D341Med (cell line): ENCODE measurements around the gene ARHGAP29.
"Not testable (repeated sequence)": the region's sequence is repeated elsewhere in the genome, so short reads cannot be mapped to it uniquely, and the experiment has no call there.

ENCODE experiments used
- DNase-seq: peaks from one replicate; pipeline ENCODE4 v3.0.0; 2012; ENCODE audit warnings: low spot score

Gene ARHGAP29

DNA sequence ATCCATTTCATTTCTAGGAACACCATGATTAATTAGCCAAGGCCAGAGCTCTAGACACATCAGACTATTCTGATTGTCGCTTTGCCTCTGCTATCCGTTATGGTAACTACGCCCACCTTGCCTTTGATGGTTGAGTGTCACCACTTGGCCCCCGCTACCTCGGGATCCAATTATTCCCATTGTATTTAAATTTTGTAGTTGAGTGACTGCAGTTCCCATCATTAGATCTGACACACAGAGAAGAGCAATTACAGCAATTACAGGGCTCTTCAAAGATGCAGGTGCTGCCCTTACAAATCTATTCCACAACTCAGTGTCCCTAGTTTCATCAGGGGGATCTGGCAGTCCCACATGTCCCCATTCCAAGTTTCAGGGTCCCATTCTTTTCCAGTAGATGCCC lies 71.5 kb downstream of the ARHGAP29 start:
- DNase-seq, result no peak

GRCh38 chr1:94164885-94165284 lies 72.5 kb downstream of the ARHGAP29 start:
- DNase-seq, result not testable (repeated sequence)

DNA sequence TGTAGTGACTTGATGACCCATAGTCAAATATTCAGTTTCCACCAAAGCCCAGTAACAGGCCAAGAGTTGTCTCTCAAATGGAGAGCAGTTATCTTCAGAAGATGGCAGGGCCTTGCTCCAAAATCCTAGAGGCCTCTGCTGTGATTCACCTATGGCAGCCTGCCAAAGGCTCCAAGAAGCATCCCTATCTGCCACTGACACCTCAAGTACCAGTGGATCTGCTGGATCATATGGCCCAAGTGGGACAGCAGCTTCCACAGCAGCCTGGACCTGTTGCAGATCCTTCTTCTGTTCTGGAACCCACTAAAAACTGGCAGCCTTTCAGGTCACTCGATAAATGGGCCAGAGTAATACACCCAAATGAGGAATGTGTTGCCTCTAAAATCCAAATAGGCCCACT lies 73.3 kb downstream of the ARHGAP29 start:
- DNase-seq, result not testable (repeated sequence)

- not testable (repeated sequence) for DNase-seq
Measured at GRCh38 chr1:94163249-94163648, 74.1 kb downstream of the ARHGAP29 start.

- no peak for DNase-seq
Measured at GRCh38 chr1:94160811-94161210, 76.6 kb downstream of the ARHGAP29 start.

- no peak for DNase-seq
Measured at GRCh38 chr1:94156096-94156625, 81.2 kb downstream of the ARHGAP29 start.

GRCh38 chr1:94154989-94155388 lies 82.4 kb downstream of the ARHGAP29 start:
- no peak for DNase-seq

DNA sequence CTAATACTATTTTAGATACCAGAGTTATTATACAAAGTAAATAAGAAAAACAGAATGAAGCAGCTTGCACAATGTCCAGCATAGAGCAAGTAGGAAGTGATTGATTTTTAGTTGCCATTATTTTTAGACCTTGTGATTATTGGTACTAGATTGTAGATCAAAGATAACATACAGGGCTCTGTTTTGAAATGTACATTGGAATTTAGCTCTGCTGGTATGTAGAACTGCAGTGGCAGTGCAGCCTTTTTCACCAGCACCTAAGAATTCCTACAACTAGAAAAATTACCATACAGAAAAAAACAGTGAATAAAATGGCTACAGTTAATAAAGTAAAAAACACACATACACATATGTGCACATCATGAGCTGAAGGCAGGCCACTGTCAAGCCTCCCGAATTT lies 84.3 kb downstream of the ARHGAP29 start:
- DNase-seq, result no peak

DNA sequence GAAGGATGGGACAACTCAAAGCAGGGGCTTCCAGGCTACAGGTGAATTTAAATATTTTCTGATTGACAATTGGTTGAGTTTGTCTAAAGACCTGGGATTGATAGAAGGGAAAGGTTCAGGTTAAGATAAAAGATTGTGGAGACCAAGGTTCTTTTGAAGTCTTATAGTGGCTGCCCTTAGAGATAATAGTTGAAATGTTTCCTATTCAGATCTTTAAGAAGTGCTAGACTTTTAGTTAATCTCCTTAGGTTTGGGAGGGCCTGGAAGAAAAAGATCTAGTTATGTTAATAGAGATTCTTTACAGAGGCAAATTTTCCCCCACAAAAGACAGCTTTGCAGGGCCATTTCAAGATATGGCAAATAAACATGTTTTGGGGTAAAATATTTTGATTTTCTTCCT lies 88.2 kb downstream of the ARHGAP29 start:
- DNase-seq, result not testable (repeated sequence)

DNA sequence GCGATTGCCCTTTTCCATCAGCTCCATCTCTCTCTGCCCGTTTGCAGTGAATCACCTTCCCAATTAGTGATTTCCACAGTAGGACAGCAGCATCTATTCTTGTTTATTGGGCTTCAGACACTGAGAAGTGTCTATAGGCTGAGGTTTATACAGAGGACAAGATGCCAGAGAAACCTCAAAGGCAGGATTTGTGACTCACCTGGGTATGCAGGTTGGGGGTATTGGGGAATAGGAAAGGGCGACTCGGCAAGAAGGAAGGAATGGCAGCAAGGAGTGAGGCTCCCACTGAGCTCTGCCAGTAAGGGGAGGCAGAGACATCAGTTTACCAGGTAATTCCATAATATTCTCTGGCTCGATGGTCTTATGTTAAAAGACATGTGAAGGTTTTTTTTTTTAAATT lies 91.1 kb downstream of the ARHGAP29 start:
- no peak for DNase-seq

- no peak for DNase-seq
Measured at GRCh38 chr1:94144836-94145235, 92.5 kb downstream of the ARHGAP29 start.

- no peak for DNase-seq
Measured at GRCh38 chr1:94143809-94144176, 93.6 kb downstream of the ARHGAP29 start.

DNA sequence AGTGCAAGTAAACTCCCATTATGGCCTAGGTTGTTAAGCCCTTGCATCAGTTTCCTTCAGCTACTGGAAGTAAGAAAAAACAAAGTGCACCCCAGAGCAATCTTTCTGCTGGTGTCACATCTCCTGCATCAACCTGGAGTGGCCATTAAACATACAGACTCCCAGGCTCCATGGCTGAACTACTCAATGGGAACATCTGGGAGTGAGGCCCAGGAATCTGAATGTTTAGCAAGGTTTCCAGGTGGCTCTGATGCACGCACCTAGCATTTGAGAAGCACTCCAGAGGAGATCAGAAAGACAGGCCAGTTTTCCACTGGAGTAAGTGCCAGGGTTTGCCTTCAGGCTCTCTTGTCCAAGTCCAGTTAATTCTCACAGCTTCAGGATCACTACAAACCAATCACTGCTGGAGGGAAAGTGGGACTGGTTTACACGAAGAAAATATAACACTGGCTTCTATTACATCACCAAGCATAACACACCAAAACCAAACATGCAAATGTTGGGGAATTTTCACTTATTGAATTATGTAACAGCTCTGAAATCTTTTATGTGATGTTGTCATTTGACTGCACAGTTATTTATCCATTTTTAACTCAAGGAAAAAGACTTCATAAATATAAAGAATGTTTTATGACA lies 94.1 kb downstream of the ARHGAP29 start:
- DNase-seq, result no peak

DNA sequence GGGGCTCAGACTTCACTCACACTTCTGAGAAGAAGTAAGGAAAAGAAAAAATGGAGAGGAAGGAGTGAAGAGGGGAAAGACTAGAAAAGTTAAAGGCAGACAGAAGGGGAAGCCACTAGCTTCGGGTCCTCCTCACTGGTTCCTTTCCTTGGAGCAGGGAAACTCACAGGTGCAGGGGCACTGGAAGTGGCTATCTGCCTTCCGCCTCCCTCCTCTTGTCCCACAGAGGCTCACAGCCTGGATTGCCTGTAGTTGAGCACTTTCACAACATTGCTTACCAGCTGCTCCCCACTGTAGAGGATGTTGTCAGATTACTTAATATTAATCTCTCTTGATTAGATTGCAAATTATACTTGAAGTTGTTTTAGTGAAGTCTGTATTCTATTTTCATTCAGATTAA lies 94.8 kb downstream of the ARHGAP29 start:
- no peak for DNase-seq

- DNase-seq, result no peak
Measured at GRCh38 chr1:94142022-94142421, 95.4 kb downstream of the ARHGAP29 start.

- no peak for DNase-seq
Measured at GRCh38 chr1:94132111-94132510, 105.3 kb downstream of the ARHGAP29 start.

DNA sequence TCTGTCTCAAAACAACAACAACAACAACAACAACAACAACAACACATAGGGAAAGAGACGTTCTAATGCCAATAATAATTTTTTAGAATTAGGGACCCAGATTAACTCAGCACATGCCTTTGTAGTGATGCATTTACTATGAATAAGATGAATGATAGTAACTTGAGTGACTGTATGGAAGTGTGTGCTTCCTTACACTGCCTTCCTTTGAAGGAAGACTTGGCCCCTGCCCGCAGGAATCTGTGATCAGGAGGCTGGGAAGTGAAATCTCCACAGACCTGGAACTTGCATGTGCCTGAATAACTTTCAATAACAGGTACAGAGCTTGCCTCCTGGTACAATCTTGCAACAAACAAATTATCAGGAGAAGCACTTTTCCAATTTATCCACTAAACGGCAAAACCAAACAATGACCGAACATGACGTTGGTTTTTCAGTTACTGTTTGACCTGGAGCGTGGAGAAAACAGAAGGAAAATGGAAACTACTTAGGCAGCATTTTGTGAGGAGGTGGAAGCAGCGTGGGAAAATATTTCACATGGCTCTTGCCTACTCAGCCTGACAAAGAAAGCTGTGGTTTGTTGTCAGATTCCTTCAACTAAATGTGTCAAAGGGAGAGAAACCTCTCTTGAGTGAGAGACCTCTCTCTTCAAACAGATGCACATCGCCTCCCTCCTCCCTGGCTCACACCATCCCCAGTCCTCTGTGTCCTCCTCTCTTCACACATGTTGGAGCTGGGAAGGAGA lies 106.4 kb downstream of the ARHGAP29 start:
- no peak for DNase-seq

DNA sequence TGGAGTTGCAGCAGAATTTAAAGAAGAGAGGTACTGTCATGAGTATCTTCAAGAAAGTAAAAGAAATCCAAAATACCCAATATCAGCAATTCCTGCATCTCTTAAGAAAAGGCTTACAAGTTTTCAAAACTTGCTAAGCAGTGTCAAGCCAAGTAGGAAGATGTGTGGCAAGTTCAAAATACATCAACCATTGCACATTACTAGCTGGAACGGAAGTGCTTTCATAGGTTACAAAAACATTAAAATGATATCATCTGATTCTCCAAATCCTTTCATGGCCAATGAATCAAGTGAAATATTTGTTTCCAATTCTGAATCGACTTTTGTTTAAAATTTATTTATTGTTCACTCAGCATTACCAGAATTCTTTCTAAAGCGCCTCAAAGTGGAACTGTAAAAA lies 110.7 kb downstream of the ARHGAP29 start:
- no peak for DNase-seq

- DNase-seq, result no peak
Measured at GRCh38 chr1:94125551-94126514, 111.6 kb downstream of the ARHGAP29 start.

- DNase-seq, result no peak
Measured at GRCh38 chr1:94124538-94124937, 112.8 kb downstream of the ARHGAP29 start.

GRCh38 chr1:94122201-94122970 lies 115.0 kb downstream of the ARHGAP29 start:
- DNase-seq, result no peak
